ENCODE data around the gene PDE7B. TPM values are rescaled to one million over a fixed set of nuclear protein-coding genes. Genes with fewer than 3 reads are reported as not detected.

The PDE7B gene
- total RNA-seq, 2 experiments from 2014 or later: 0.50 to 0.54 TPM

DNA sequence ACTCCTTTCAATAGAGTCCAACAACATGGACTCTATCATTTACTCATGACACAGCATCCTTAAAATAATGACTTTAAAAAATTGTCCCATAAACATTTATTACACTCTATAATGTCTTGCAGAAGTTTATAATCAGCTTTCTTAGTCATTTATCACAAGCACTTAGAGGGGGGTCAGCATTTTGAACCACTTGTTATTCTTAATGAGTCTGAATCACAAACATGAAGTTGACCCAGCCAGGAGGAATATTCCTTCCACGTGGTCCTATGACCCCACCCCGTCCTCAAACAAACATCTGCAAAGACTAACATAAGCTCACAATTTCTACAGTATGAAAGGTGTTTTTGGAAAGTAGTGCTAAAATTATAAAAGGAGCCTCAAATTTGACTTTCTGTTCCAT is 307.5 kb downstream of the PDE7B start:
- DNase-seq: no peak
- Mint-ChIP-seq H3K4me3 (no peak overlapping the region), H3K27ac (no peak overlapping the region), H3K4me1 (peaks cover 4% of the 10 kb centered on the region), H3K9me3 (peaks cover 5% of the 10 kb centered on the region), H3K36me3 (peaks cover 2% of the 10 kb centered on the region), H3K27me3 (no peaks in the 10 kb centered on the region)

DNA sequence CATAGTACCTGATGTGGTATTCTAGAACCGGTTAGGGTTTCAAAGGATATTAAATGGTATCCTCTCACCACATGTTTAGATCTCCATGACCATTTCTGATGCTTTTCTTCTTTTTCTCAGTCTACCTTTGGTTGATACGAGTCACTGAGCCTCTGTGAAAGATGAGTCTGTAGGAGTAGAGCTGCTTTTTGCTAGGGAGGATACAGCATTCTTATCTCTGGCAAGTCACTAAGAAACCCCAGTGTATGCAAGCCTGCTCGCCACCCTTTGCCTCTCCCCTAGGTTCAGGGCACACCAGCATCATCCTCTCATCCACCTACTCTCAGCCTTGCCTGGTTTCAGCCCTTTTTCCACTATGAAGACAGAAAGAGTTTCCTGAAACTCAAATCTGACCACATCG is 308.7 kb downstream of the PDE7B start:
- Mint-ChIP-seq H3K4me3 (no peak overlapping the region), H3K27ac (no peak overlapping the region), H3K4me1 (peaks cover 4% of the 10 kb centered on the region), H3K36me3 (peaks cover 2% of the 10 kb centered on the region), H3K9me3 (peaks cover 5% of the 10 kb centered on the region), H3K27me3 (no peaks in the 10 kb centered on the region)
- no peak for DNase-seq

DNA sequence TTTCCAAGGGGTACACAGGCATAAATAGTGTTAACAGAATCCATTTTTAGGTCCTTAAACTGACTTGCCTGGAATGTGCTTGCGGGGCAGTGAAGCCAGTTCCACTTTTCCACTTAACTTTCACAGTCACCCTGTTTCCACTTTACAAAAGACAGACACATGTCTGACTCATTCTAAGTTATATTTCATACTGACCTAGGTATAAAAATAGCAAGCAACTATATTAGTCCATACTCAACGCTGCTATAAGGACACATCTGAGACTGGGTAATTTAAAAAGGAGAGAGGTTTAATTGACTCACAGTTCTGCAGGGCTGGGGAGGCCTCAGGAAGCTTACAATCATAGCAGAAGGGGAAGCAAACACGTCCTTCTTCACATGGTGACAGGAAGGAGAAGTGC is 310.4 kb downstream of the PDE7B start:
- no peak overlapping the region for H3K27ac Mint-ChIP-seq
- H3K36me3 Mint-ChIP-seq: peaks cover 2% of the 10 kb centered on the region
- no peaks in the 10 kb centered on the region for H3K27me3 Mint-ChIP-seq
- H3K4me3 Mint-ChIP-seq: no peak overlapping the region
- peaks cover 4% of the 10 kb centered on the region for H3K4me1 Mint-ChIP-seq
- peaks cover 6% of the 10 kb centered on the region for H3K9me3 Mint-ChIP-seq
- no peak for DNase-seq

DNA sequence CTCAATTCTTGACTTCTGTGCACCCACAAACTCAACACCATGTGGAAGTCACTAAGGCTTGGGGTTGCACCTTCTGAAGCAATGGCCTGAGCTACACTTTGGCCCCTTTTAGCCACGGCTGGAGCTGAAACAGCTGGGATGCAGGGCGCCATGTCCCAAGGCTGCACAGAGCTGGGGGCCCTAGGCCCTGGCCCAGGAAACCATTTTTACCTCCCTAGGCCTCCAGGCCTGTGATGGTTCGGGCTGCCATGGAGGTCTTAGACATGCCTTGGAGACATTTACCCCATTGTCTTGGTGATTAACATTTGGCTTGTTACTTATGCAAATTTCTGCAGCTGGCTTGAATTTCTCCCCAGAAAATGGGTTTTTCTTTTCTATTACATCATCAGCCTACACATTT is 311.8 kb downstream of the PDE7B start:
- Mint-ChIP-seq H3K4me3 (no peak overlapping the region), H3K4me1 (peaks cover 4% of the 10 kb centered on the region), H3K27ac (no peak overlapping the region), H3K9me3 (peaks cover 12% of the 10 kb centered on the region), H3K36me3 (peaks cover 6% of the 10 kb centered on the region), H3K27me3 (no peaks in the 10 kb centered on the region)
- DNase-seq: no peak

DNA sequence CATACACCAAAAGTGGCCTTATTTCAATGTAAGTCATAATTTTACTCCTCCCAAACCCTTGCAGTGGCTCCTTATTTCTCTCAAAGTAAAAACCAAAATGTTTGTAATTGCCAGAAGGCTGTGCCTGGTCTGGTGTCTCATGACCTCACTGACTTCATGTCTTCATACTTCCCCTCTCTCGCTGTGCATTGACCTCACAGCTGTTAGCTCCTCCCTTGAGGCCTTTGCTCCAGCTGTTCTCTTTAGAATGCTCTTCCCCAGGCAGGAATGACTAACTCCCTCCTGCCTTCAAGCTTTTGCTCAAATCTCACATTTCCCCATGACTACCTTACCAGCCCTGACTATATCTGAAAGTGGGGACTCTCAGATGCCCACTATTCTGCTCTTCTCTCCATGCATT is 315.3 kb downstream of the PDE7B start:
- peaks cover 12% of the 10 kb centered on the region for H3K9me3 Mint-ChIP-seq
- H3K27ac Mint-ChIP-seq: no peak overlapping the region

DNA sequence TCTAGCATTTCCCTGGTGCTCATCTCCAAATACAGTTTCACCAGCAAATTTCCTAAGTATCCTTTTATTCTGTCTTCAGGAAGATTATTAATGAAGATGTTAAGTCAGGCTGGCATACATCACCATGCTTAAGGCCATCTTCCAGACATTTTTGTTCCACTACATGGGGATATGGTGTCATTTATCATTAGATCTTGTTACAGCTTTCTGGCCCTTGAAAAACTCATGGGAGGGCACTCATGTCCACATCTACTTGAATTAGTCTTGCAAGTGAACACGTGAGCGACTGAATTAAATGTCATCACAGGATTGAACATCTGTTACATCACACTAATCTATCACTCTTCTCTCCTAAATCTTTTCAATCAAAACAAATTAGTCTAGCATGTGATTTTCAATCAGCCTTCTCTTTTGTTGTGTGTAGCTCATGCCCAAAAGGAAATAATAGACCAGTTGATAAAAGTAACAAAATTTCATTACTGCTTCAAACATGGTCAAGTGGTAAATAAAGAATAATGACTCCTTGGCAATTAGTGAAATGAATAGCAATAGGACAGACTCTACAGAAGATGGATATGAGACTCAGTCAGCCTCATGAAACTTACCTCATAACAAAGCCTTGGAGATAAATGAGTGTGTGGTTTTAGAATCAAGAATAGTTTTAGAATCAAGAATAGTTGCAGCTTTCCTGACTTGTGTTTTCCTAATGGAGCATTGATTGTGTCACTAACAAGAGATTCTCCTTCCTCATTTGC is 318.1 kb downstream of the PDE7B start:
- Mint-ChIP-seq H3K4me1 (no peaks in the 10 kb centered on the region), H3K27ac (no peak overlapping the region), H3K27me3 (peaks cover 3% of the 10 kb centered on the region), H3K4me3 (no peak overlapping the region), H3K36me3 (peaks cover 4% of the 10 kb centered on the region), H3K9me3 (peaks cover 7% of the 10 kb centered on the region)
- DNase-seq: no peak

More for the DNA sequence above, 315.3 kb downstream of the PDE7B start:
- no peaks in the 10 kb centered on the region for H3K27me3 Mint-ChIP-seq
- DNase-seq: no peak
- H3K4me3 Mint-ChIP-seq: no peak overlapping the region
- no peaks in the 10 kb centered on the region for H3K4me1 Mint-ChIP-seq
- peaks cover 6% of the 10 kb centered on the region for H3K36me3 Mint-ChIP-seq

DNA sequence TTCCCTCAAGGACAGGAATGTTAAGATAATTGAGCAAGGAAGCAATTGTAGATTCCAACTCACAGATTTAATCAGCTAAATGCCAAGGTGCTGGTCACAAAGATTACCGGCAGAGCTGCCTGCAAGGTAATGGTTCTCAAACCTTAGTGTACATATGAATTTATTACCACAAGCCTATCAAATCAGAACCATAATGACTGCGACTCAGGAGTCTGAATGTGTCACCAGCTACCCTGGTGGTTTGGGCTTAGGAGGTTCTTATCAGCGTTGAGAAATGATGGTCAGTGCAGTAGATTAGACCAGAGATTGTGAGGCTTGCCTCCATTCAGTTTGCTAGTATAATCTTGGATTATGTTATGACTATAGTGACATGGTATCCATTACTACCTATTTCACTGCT is 319.7 kb downstream of the PDE7B start:
- Mint-ChIP-seq H3K9me3 (peaks cover 7% of the 10 kb centered on the region), H3K27ac (no peak overlapping the region), H3K27me3 (peaks cover 3% of the 10 kb centered on the region), H3K4me1 (no peaks in the 10 kb centered on the region), H3K36me3 (peaks cover 4% of the 10 kb centered on the region), H3K4me3 (no peak overlapping the region)
- no peak for DNase-seq

DNA sequence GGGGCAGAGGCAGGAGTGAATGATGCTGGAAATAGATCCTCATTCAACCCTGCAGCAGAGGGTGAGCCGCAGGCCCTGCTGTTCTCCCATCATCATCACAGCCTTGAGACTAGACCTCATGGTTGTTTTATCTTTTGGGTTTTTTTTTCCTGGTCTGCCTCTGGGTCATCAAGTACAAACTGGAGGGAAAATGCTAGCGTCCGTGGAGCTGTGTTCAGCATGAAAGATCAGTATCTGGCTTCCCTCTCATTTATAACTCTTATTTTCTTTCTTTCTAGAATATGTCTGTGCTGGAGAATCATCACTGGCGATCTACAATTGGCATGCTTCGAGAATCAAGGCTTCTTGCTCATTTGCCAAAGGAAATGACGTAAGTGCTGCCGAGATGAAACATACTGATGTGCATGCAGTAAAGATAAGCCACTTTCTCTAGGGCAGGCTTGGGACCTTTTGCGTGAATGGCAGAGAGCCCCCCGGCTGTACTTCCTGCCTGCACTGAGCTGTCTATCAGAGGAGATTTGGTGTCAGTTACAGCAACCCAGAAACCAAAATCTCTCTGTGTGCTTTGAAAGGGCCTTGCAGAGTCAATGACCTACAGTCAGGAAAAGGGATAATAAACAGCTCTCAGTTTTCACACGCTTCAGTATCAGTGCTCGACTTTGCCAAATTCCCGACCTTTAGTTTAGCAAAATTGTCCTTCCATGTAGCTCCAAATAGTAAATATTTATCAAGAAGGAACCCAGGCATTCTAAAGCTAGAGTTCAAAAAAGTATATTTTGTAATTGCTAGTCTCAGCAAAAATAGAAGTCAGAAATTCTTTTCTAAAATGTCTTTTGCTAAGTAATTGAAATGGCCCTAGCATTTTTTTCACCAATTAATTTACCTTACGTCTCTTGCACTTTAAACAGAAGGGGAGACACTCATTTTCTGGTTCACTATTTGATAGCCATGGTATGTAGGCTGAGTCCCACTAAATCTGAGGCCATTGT is 322.3 kb downstream of the PDE7B start:
- Mint-ChIP-seq H3K9me3 (no peaks in the 10 kb centered on the region), H3K27me3 (peaks cover 3% of the 10 kb centered on the region), H3K4me1 (no peaks in the 10 kb centered on the region), H3K27ac (no peak overlapping the region), H3K36me3 (no peaks in the 10 kb centered on the region), H3K4me3 (no peak overlapping the region)
- DNase-seq: no peak

DNA sequence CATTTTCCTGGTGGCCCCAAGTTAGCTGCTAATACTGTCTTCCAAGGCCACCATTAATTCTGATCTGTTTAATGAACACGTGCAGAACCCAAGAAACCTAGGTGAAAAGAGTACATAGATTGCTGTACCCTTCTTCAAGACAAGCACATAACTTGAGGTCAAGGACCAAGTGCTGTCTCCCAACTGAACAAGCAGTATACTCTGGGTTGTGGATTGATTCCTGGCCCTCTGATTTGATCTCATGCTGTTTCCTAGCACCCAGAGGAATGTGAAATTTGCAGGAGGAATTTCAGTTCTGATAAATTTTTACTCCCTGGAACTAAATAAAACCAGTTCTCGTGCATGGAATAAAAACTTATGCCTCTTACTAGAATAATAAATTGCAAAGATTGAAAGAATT is 323.0 kb downstream of the PDE7B start:
- DNase-seq: no peak
- Mint-ChIP-seq H3K4me1 (no peaks in the 10 kb centered on the region), H3K36me3 (no peaks in the 10 kb centered on the region), H3K27ac (no peak overlapping the region), H3K4me3 (no peak overlapping the region), H3K9me3 (no peaks in the 10 kb centered on the region), H3K27me3 (peaks cover 3% of the 10 kb centered on the region)

DNA sequence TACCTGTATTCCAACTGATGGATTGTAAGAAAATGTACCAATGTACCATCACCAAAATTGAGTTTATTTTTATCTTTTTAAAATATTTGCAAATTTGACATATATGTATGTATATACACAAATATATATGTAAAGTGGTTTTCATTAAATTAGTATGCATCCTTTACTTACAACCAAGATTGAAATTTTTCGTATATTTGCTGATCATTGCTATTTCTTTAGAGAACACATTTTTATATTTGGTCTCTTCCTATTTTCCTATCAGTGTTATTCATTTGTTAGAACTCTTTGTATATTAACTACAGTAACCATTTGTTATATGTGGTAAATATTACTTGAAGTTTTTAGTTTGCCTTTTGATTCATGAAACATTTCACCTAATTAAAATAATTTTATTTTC is 324.4 kb downstream of the PDE7B start:
- Mint-ChIP-seq H3K9me3 (no peaks in the 10 kb centered on the region), H3K27ac (no peak overlapping the region), H3K27me3 (peaks cover 3% of the 10 kb centered on the region), H3K36me3 (peaks cover 1% of the 10 kb centered on the region), H3K4me1 (no peaks in the 10 kb centered on the region), H3K4me3 (no peak overlapping the region)
- DNase-seq: no peak

DNA sequence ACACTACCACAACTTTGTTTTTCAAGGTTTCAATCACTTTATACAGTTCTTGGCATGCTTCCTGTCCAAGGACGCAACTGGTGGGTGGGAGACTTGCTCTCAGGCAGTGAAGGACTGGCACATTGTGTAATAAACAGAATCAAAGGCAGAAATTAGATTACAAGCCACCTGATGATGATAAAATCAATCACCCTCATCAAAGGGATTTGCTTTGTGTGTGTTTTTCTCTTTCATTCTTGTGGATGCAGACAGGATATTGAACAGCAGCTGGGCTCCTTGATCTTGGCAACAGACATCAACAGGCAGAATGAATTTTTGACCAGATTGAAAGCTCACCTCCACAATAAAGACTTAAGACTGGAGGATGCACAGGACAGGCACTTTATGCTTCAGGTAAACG is 327.2 kb downstream of the PDE7B start:
- DNase-seq: no peak
- Mint-ChIP-seq H3K36me3 (peaks cover 1% of the 10 kb centered on the region), H3K27ac (no peak overlapping the region), H3K27me3 (peaks cover under 1% of the 10 kb centered on the region), H3K4me1 (no peaks in the 10 kb centered on the region), H3K9me3 (no peaks in the 10 kb centered on the region), H3K4me3 (no peak overlapping the region)

DNA sequence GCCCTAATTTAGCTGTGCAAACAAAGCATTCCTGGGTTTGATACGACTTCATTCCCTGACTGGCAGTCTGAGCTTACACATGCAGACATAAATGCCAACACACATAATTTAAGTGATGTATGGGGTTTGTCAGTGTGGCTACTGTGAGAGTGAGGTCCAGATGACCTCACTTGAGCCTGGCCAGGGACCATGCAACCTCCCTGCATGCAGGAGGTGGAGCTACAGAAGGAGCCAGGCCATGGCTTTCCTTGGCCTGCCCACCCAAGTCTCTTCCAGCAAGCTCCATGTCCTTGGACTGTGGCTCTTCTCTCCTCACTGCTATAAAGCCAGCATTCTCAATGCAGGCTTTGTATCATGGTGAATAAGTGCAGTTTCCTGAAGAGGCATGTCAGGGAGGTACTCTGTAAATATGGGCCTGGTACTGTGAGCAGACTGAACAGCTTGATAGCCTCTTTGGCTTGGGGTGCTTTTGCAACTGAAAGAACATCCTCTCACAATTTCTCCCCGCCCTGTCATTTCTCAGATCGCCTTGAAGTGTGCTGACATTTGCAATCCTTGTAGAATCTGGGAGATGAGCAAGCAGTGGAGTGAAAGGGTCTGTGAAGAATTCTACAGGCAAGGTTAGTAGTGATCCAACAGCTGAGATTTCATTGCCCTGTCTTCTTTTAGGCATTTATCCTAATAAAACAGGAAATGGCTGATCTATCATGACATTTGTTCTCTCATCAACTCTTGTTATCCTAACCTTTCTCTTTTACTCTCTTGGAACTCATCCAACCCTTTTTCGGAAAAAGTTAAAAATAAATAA is 329.4 kb downstream of the PDE7B start:
- no peak for DNase-seq
- Mint-ChIP-seq H3K4me3 (no peak overlapping the region), H3K4me1 (no peaks in the 10 kb centered on the region), H3K9me3 (no peaks in the 10 kb centered on the region), H3K36me3 (peaks cover 1% of the 10 kb centered on the region), H3K27ac (no peak overlapping the region), H3K27me3 (no peaks in the 10 kb centered on the region)

DNA sequence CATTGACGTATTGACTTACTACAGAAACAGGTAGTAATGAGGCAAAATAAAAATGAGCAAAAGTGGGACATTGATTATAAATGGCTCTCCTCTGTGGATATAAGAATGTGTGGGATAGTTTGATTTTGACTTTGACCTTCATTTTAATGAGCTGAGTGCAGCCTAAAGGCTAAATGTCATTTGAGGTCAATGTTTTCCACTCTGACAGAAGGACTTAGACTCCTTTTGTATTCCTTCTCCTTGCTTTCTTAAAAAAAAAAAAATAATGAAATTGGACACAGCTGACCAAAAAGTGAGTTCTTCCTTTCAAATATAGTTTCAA is 330.0 kb downstream of the PDE7B start:
- Mint-ChIP-seq H3K4me1 (no peaks in the 10 kb centered on the region), H3K27ac (no peak overlapping the region), H3K4me3 (no peak overlapping the region), H3K9me3 (no peaks in the 10 kb centered on the region), H3K36me3 (peaks cover 1% of the 10 kb centered on the region), H3K27me3 (no peaks in the 10 kb centered on the region)
- DNase-seq: no peak

DNA sequence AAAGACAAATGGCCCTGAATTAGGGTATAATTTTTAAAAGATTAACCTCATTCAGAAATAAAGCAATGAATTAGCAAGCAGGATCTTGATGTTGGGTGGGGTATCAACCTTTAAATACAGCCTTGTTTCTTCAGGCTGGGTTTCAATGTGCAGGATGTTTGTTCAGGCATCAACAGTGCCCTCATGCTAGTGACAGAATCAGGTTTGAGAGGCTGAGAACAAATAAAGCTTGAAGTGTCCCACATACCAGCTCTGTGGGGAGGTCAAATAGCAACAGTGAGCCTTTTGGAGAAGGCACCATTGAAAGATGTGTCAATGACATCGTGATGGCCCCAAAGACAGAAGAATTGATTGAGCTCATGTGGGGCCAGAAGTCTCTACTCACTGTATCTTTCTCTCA is 330.4 kb downstream of the PDE7B start:
- Mint-ChIP-seq H3K27ac (no peak overlapping the region), H3K4me3 (no peak overlapping the region), H3K4me1 (no peaks in the 10 kb centered on the region), H3K27me3 (no peaks in the 10 kb centered on the region), H3K36me3 (peaks cover 1% of the 10 kb centered on the region), H3K9me3 (no peaks in the 10 kb centered on the region)
- no peak for DNase-seq

DNA sequence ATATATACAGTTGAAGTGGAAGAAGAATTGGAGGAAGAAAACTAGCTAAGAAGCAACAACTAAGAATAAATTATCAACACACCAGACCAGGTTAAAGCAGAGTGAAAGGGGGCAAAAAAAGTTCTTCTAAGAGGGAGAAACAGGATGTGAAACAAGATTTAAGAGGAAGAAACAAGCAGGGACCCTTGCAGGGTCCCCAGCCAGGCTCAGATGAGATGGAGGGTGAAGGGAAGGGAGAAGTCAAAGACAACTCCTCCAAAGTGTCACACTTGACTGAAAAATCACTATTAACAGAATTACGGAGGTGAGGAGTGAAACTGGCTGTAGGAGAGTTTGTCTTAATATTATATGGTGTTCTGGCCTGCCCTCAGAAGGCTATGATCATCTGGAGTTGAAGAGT is 333.2 kb downstream of the PDE7B start:
- Mint-ChIP-seq H3K27me3 (peaks cover 3% of the 10 kb centered on the region), H3K9me3 (no peaks in the 10 kb centered on the region), H3K36me3 (peaks cover 1% of the 10 kb centered on the region), H3K4me3 (no peak overlapping the region), H3K27ac (no peak overlapping the region), H3K4me1 (no peaks in the 10 kb centered on the region)
- DNase-seq: no peak

Measured in activated naive CD8-positive, alpha-beta T cell treated with anti-CD3 and anti-CD28 coated beads for 36 hours (primary cell).